Posterior cingulate gyrus (tissue), 11 donors: ENCODE data around the gene SPAG6.
"Not testable (repeated sequence)": the region's sequence is repeated elsewhere in the genome, so short reads cannot be mapped to it uniquely, and the experiment has no call there.

Source experiments
- DNase-seq, 10 donors: peaks; one replicate each; pipeline versions ENCODE4 v3.0.0 to v3.0.0-alpha.2; 2020 to 2021; ENCODE audit warnings: mixed read lengths in 3 of 10
- intact Hi-C: fragments of 100-400 bp; cut with DNase I; formaldehyde crosslinking; loops from one replicate; pipeline ENCODE4 v1.15.1; 2023

Gene SPAG6

DNA sequence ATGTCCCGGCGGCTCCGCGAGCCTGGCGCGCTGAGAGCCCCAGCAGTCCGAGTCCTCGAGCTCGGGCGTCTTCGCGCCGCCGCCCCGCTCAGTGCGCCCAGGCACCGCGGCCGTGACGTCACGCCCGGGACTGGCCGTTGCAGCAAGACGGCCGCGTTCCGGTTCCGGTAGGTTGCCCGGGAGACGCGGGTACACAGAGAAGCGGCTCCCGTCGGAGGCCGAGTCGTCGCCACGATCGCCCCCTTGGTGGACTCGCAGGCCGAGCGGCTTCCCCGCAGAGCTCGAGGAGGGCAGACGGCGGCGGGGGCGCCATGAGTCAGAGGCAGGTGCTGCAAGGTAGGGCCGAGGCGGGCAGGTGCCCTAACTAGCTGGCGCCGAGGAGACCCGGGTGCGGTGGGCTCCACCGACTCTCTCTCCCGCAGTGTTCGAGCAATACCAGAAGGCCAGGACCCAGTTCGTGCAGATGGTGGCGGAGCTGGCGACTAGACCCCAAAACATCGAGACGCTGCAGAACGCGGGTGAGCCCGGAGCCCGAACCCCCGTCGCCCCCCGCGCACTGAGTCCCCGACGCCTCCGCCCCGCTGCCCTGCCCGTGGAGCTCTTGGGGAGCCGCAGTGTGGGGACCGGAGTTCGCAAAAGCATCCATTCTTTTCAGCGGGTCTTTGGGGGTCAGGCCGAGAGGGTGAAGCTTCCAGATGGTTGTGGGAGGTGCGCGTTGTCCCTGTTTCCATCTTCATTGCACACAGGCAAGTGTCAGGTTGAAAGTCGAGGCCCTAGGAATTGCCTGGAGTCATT, at the start of gene SPAG6:
SPAG6 (plus strand) TSS at position 196 of the 795 bp plus-strand sequence; CDS start at position 312, 116 bp downstream.
- intact Hi-C loops: loop anchor here (10.0 kb wide), 1 partner anchor 369 kb away; the partner anchor contains the start of gene PIP4K2A
- peak; percentile 10 to 93 (median 60) for DNase-seq

- intact Hi-C loops: no loop called here
- DNase-seq: no peak
Observed at GRCh38 chr10:22301193-22301592, 44.1 kb upstream of the SPAG6 start.

DNA sequence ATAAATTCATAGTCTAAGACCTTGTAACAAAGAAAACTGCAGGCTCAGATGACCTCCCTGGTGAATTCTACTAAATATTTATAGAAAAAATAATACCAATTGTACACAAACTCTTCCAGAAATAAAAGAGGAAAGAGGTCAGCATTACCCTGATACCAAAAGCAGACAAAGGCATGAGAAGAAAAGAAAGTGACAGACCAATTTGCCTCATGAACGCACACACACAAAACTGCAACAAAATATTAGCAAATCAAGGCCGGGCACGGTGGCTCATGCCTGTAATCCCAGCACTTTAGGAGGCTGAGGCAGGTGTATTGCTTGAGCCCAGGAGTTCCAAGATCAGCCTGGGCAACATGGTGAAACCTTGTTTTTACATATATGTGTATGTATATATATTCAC, 41.8 kb upstream of the SPAG6 start:
- intact Hi-C loops: no loop called here
- no peak for DNase-seq

DNA sequence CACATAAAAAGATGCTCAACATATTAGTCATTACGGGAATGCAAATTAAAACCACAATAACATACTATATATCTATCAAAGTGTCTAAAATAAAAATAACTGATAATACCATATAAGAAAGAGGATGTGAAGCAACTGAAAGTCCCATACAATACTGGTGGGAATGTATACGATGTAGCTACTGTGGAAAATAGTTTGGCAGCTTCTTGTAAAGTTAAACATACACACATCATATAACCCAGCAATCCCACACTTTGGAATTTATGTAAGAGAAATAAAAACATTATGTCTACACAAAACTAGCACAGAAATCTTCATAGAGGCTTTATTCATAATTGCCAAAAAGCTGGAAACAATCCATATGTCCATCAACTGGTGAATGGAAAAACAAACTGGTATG, 39.6 kb upstream of the SPAG6 start:
- DNase-seq: no peak
- intact Hi-C loops: no loop called here

- DNase-seq: no peak
- intact Hi-C loops: no loop called here
Observed at GRCh38 chr10:22308390-22308789, 36.9 kb upstream of the SPAG6 start.

DNA sequence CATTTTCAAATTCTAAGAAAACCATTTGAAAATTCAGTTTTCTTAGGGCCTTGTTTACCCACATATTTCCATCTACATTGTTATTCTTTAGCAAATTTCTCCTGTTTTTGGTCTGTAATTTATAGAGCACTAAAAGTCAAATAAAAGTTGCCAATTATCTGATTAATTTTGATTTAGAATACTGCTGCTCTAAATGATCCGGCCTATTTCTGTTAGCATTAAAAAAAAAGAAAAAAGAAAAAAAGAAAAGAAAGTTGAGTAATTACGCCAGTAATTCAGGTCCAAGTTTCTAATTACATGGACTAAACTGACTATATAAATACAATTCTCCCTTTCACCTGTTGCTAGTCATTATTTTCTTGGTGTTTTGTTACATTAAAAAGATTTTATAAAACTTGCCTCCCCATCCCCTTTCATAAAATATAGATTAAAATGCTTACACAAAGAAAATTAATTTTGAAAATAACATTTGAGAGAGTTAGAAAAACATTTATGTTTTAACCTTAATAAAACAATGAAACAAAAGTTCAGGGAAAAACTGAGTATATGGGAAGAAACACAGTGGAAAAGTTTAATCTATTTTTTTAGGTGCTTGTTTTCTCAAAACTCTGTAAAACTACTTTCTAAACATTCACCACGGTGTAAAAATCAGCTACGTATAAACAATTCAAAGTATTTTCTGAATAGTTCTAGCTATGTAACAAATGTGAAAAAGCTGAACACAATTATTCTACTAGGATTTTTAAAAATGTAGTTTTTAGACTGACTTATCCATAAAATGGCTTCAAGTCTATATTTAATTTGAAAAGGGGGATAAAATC, 35.9 kb upstream of the SPAG6 start:
- no peak for DNase-seq
- intact Hi-C loops: no loop called here

GRCh38 chr10:22310012-22310411, 35.3 kb upstream of the SPAG6 start:
- intact Hi-C loops, DNase-seq: not testable (repeated sequence)

GRCh38 chr10:22310928-22311327, 34.4 kb upstream of the SPAG6 start:
- intact Hi-C loops: no loop called here
- DNase-seq: no peak

DNA sequence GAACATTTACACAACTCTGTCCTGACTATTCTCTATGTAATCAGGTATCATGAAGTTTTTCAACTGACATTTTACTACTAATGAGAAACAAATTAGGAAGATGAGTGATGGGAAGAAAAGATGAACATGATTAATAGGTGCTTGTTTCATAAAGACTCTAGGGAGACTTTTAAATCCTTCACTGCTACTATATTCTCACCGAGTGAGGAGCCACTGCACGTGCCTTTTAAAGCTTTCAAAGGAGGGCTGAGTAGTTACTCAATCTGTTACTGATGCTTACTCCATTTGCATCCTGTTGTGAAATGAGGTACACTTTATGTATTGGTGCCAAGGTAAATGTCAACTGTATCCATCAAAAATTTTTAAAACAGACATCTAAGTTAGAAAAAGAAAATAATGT, 30.4 kb upstream of the SPAG6 start:
- no peak for DNase-seq
- intact Hi-C loops: loop anchor here (5.0 kb wide), 1 partner anchor 672 kb away; no protein-coding TSS in a partner anchor

- DNase-seq: no peak
- intact Hi-C loops: loop anchor here (1.0 to 5.0 kb wide), 2 partner anchors 86 to 672 kb away; no protein-coding TSS in a partner anchor
Observed at GRCh38 chr10:22315455-22316285, 29.6 kb upstream of the SPAG6 start.

DNA sequence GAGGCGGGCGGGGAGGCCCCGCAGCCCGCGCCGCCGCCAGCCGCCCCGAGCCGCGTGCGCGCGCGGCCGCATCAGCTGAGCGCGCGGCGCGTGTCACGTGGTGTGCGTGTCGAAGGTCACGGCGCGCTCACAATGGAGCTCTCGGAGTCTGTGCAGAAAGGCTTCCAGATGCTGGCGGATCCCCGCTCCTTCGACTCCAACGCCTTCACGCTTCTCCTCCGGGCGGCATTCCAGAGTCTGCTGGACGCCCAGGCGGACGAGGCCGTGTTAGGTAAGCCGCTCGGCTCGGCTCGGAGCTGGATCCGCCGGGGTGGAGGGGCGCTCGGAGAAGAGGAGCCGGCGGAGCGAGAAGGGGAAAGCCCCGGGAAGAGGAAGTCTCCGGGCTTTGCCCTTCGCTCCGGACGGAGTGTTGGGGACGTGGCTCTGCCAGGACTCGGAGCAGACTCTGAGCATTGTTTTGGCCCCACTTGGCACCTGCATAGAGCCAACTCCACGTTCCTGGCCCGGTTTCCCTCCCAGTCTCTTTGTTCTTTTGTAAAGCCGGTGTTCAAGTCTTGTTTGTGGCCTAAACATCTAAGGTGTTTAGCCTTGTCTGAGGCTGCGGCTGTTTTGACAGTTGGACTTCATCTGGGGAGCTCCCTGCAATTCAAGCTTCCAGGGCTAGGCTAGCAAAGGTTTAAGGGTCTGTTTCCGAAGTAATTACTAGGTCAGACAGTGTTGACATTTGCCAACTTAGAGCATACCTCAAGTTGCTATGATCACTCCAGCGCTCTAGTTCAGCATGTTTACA, 28.8 kb upstream of the SPAG6 start, which contains the start of gene COMMD3:
COMMD3 (plus strand) TSS at position 103 of the 790 bp plus-strand sequence; CDS start at position 133, 30 bp downstream.
- intact Hi-C loops: loop anchor here (1.0 to 5.0 kb wide), 2 partner anchors 87 to 671 kb away; no protein-coding TSS in a partner anchor
- DNase-seq: peak; percentile 79 to 97 (median 86)

DNA sequence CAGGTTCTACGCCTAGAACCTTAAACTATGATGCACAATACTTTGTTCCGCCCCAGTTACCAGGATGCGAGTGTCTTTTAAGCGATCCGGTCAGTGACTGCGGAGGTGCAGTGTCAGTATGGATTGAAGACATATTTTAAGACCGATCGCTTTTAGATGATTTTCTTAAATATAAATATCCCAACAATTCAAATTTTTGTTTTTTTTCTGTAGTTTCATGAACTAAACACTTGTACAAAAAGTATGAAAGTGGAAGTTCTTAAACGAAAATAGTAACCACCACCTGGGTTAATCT, 28.3 kb upstream of the SPAG6 start:
- intact Hi-C loops: loop anchor here (5.0 kb wide), 1 partner anchor 670 kb away; no protein-coding TSS in a partner anchor
- peak in 2 of 10 donors; percentile 9 to 52 for DNase-seq

- no peak for DNase-seq
- intact Hi-C loops: loop anchor here (5.0 kb wide), 1 partner anchor 669 kb away; no protein-coding TSS in a partner anchor
Observed at GRCh38 chr10:22317771-22318565, 27.3 kb upstream of the SPAG6 start.

- no peak for DNase-seq
- intact Hi-C loops: loop anchor here (5.0 kb wide), 1 partner anchor 669 kb away; no protein-coding TSS in a partner anchor
Observed at GRCh38 chr10:22318772-22319171, 26.5 kb upstream of the SPAG6 start.

- no peak for DNase-seq
- intact Hi-C loops: loop anchor here (5.0 kb wide), 1 partner anchor 668 kb away; no protein-coding TSS in a partner anchor
Observed at GRCh38 chr10:22319547-22319979, 25.7 kb upstream of the SPAG6 start.

DNA sequence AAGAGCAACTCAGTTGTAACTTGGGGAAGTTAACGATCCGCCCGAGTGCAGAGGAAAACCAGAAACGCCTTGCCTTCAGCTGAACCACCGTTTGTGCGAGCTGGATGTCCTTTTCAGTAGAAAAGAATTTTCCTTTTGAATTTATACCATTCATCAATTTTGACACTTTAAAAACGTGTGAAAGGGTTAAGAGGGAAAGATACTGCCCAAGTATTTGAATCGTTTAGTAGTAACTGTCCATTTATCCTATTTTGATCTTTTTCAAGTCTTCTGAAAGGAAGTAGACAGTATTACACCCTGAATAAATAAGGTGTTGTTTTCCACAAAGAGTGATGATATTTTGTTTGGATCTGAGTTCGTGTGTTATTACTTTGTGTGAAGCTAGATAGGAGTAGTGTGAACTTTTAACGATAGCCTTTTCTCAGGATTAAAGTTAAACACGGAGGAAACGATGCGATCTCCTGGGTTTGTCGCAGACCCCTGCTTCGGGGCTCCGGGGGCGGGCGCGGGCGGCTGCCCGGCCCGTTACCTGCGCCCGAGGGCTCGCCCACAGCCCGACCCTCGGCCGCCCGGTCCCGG, 25.2 kb upstream of the SPAG6 start:
- intact Hi-C loops: loop anchor here (2.0 to 10.0 kb wide), 5 partner anchors 67 to 785 kb away; partner anchors contain the start of genes DNAJC1 and MLLT10
- peak in 2 of 10 donors; percentile 62 to 68 for DNase-seq

DNA sequence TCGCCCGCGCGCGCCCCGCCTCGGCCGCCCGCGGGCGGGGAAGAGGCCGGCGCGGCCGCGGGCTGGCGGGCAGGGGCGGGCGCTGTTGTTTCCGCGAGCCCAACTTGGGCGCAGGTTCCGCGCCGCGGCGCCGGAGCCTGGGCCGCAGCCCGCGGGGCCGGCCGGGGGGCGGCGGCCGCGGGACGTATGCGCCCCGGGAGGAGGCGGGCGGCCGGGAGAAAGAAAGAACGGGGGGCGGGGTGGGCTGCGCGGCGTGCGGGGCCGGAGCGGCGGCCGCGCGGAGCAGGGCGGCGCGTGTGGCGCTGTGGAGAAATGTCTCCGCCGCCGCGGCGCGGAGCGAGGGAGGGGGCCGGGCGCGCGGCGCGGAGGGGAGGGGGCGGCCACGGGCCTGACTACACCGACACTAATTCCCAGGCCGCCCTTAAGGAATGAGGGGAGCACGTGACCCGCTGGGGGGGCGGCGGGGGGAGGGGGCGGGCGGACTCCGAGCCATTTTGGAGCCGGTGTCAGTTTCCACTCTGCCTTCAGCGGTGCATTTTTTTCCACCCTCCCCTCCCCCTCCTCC, 24.6 kb upstream of the SPAG6 start, which contains the start of gene BMI1:
BMI1 (plus strand) TSS at position 509 of the 565 bp plus-strand sequence. CDS start 5,351 bp downstream, outside the sequence.
- peak; percentile 67 to 96 (median 75) for DNase-seq
- intact Hi-C loops: loop anchor here (1.0 to 10.0 kb wide), 5 partner anchors 68 to 786 kb away; partner anchors contain the start of genes DNAJC1 and MLLT10
